ENCODE measurements around the gene SP140L.

- TF ChIP-seq POLR2A (IDR thresholded peaks at IDR 0.05), result no peak
- TF ChIP-seq, protein P1, sequence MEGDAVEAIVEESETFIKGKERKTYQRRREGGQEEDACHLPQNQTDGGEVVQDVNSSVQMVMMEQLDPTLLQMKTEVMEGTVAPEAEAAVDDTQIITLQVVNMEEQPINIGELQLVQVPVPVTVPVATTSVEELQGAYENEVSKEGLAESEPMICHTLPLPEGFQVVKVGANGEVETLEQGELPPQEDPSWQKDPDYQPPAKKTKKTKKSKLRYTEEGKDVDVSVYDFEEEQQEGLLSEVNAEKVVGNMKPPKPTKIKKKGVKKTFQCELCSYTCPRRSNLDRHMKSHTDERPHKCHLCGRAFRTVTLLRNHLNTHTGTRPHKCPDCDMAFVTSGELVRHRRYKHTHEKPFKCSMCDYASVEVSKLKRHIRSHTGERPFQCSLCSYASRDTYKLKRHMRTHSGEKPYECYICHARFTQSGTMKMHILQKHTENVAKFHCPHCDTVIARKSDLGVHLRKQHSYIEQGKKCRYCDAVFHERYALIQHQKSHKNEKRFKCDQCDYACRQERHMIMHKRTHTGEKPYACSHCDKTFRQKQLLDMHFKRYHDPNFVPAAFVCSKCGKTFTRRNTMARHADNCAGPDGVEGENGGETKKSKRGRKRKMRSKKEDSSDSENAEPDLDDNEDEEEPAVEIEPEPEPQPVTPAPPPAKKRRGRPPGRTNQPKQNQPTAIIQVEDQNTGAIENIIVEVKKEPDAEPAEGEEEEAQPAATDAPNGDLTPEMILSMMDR (IDR thresholded peaks at IDR 0.05), result no peak
These were observed 14.4 kb upstream of the SP140L start for GRCh38 chr2:230312638-230313037.

All from thyroid gland (tissue), 4 donors.